Measurements from ENCODE around the gene ANGEL2. TPM values are rescaled to one million over a fixed set of nuclear protein-coding genes. Genes with fewer than 3 reads are reported as not detected.

ANGEL2 gene
- 51.8 and 56.3 TPM in 2 replicates for total RNA-seq (2022)
- Bru-seq, nascent RNA = percentile 89 among the genes with signal in this experiment
- BruChase-seq, experiment 1, labeled RNA remaining after a 6-hour chase = percentile 89 among the genes with signal in this experiment
- BruChase-seq, experiment 2, labeled RNA remaining after a 2-hour chase = percentile 92 among the genes with signal in this experiment
- long read RNA-seq, full-length matches to known transcripts = 3 of 38 reads
- long read RNA-seq, partial matches to known transcripts = 5 of 38 reads
- long read RNA-seq, other reads (novel, unspliced or antisense) = 30 of 38 reads

- Mint-ChIP-seq H3K27ac (ENCODE audit: unreplicated experiment) (peak within 1 kb of the TSS; percentile 58), H3K4me1 (ENCODE audit: low read depth, unreplicated experiment) (peaks cover 6% of the 10 kb centered on the region), H3K9me3 (ENCODE audit: low read depth, unreplicated experiment) (no peaks in the 10 kb centered on the region), H3K27me3 (ENCODE audit: unreplicated experiment) (no peaks in the 10 kb centered on the region), H3K4me3 (ENCODE audit: low read depth, unreplicated experiment) (peak within 1 kb of the TSS; percentile 91), H3K36me3 (ENCODE audit: insufficient read depth, unreplicated experiment) (peaks cover 17% of the 10 kb centered on the region)
- CTCF ChIA-PET = interaction anchor here (0.7 kb wide), 1 partner anchor 36 kb away, joined by 3 read pairs; the partner anchor contains the start of gene RPS6KC1
- BruUV-seq (replicated peaks) = TSS peak; percentile 41
- DNase-seq = peak; percentile 96
- TF ChIP-seq CTCF (IDR thresholded peaks at IDR 0.05; ENCODE audit: unreplicated experiment) = no peak
- intact Hi-C loops (cut with micrococcal nuclease; ENCODE audit: unreplicated experiment) = no loop called here
Measured at GRCh38 chr1:213015099-213016050, at the start of gene ANGEL2. Gene ANGEL2 (minus strand): TSS chr1:213015867. CDS start chr1:213015671, 196 bp downstream.

- H3K27me3 Mint-ChIP-seq (ENCODE audit: unreplicated experiment) = no peaks in the 10 kb centered on the region
- no peak for TF ChIP-seq CTCF (IDR thresholded peaks at IDR 0.05; ENCODE audit: unreplicated experiment)
- H3K4me1 Mint-ChIP-seq (ENCODE audit: low read depth, unreplicated experiment) = no peaks in the 10 kb centered on the region
- CTCF ChIA-PET = no interaction called here
- no TSS peak for BruUV-seq (replicated peaks)
- DNase-seq = peak; percentile 24
- H3K4me3 Mint-ChIP-seq (ENCODE audit: low read depth, unreplicated experiment) = no peak overlapping the region
- no peaks in the 10 kb centered on the region for H3K36me3 Mint-ChIP-seq (ENCODE audit: insufficient read depth, unreplicated experiment)
- no peak overlapping the region for H3K27ac Mint-ChIP-seq (ENCODE audit: unreplicated experiment)
- intact Hi-C loops (cut with micrococcal nuclease; ENCODE audit: unreplicated experiment) = no loop called here
- H3K9me3 Mint-ChIP-seq (ENCODE audit: low read depth, unreplicated experiment) = no peaks in the 10 kb centered on the region
Measured at GRCh38 chr1:213061263-213061662, 45.6 kb upstream of the ANGEL2 start.

GRCh38 chr1:213060836-213061235, 45.2 kb upstream of the ANGEL2 start:
- Mint-ChIP-seq H3K4me1 (ENCODE audit: low read depth, unreplicated experiment) (no peaks in the 10 kb centered on the region), H3K9me3 (ENCODE audit: low read depth, unreplicated experiment) (no peaks in the 10 kb centered on the region), H3K36me3 (ENCODE audit: insufficient read depth, unreplicated experiment) (no peaks in the 10 kb centered on the region), H3K27me3 (ENCODE audit: unreplicated experiment) (no peaks in the 10 kb centered on the region), H3K4me3 (ENCODE audit: low read depth, unreplicated experiment) (no peak overlapping the region), H3K27ac (ENCODE audit: unreplicated experiment) (no peak overlapping the region)
- TF ChIP-seq CTCF (IDR thresholded peaks at IDR 0.05; ENCODE audit: unreplicated experiment) = no peak
- intact Hi-C loops (cut with micrococcal nuclease; ENCODE audit: unreplicated experiment) = no loop called here
- no TSS peak for BruUV-seq (replicated peaks)
- CTCF ChIA-PET = no interaction called here
- no peak for DNase-seq

- intact Hi-C loops (cut with micrococcal nuclease; ENCODE audit: unreplicated experiment) = no loop called here
- Mint-ChIP-seq H3K4me1 (ENCODE audit: low read depth, unreplicated experiment) (peaks cover 10% of the 10 kb centered on the region), H3K27me3 (ENCODE audit: unreplicated experiment) (no peaks in the 10 kb centered on the region), H3K9me3 (ENCODE audit: low read depth, unreplicated experiment) (no peaks in the 10 kb centered on the region), H3K4me3 (ENCODE audit: low read depth, unreplicated experiment) (no peak overlapping the region), H3K27ac (ENCODE audit: unreplicated experiment) (no peak overlapping the region), H3K36me3 (ENCODE audit: insufficient read depth, unreplicated experiment) (no peaks in the 10 kb centered on the region)
- BruUV-seq (replicated peaks) = no TSS peak
- CTCF ChIA-PET = interaction anchor here (0.6 to 0.7 kb wide), 2 partner anchors 573 to 1359 kb away, joined by 3 to 15 read pairs; no protein-coding TSS in a partner anchor
- no peak for DNase-seq
- TF ChIP-seq CTCF (IDR thresholded peaks at IDR 0.05; ENCODE audit: unreplicated experiment) = no peak
Measured at GRCh38 chr1:213057264-213058059, 41.8 kb upstream of the ANGEL2 start.

All from Calu3 (cell line).